IPS-NIHi11 (cell line): ENCODE results near the gene AP3D1.
"Not testable (repeated sequence)": the region's sequence is repeated elsewhere in the genome, so short reads cannot be mapped to it uniquely, and the experiment has no call there.

Source experiments
- DNase-seq: peaks from one replicate; pipeline ENCODE4 v3.0.0; 2012; ENCODE audit warnings: mixed read lengths, low spot score

The AP3D1 gene

DNA sequence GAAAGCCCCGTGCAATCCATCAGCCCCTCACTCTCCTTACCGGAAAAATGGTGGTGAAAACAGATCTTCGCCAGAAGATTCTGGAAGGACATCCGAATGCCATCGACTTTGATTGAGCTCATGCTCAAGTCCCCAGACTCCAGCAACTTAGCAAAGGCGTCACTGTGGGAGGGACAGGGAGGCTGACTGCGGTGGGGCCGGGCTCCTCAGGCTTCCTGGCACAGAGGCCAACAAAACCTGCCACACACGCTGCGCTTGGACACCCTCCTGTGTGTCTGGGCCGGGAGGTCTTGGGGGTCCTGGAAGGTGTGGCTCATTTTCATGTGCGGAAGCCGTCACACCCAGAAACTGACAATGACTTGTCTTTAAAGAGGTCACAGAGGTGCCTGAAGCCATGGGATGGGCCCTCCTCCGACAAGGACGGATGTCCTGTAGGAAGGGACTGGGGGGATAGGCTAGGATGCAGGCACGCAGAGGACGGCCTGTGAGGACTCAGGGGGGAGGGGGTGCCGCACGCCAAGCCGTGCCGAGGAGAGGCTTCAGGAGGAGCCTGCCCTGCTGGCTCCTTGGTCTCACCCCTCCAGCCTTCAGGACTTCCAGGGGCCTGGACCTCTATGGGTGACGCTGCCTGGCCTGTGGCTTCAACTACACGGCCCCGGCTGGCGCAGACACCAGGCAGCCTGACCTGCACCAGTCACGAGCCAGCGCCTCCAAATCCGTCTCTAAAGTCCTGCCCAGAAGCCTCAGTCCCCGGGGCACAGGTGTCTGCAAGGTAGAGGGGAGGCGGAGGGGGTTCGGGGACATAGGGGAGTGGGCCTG is 42.1 kb downstream of the AP3D1 start:
- DNase-seq = no peak

DNA sequence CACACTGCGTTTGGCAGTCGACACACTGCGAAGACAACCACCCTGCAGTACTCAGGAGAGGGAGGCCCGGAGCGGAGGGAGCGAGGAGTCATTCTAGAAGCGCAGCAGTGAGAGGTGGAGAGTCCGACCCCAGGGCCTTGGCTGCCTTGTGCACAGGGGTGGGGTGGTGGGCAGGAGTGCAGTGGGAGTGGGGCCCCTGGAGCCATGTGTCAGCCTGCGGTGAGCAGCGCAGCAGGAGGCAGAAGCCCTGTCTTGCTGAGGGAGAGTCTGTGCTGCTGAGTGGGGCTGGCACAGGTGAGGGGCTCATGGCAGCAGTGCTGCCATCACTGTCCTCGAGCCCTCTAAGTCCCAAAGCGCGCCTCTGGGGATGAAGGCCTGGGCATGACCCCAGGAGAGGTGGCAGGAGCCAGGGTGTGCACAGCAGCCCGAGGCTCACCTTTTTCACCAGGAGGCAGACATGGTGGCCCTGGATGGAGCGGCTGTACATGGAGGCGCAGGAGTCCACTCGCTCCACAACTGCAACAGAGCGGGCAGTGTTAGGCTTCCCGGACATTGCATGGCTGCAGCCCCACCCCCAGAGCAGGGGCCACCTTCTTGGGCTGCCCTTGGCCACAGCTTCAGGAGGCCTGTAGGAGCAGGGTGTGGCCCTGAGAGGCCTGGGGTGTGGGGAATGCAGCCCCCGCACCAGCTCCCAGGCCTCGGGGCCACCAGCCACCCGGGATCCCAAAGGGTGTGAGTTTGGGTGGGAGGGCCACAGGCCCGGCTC is 42.9 kb downstream of the AP3D1 start:
- DNase-seq = no peak

DNA sequence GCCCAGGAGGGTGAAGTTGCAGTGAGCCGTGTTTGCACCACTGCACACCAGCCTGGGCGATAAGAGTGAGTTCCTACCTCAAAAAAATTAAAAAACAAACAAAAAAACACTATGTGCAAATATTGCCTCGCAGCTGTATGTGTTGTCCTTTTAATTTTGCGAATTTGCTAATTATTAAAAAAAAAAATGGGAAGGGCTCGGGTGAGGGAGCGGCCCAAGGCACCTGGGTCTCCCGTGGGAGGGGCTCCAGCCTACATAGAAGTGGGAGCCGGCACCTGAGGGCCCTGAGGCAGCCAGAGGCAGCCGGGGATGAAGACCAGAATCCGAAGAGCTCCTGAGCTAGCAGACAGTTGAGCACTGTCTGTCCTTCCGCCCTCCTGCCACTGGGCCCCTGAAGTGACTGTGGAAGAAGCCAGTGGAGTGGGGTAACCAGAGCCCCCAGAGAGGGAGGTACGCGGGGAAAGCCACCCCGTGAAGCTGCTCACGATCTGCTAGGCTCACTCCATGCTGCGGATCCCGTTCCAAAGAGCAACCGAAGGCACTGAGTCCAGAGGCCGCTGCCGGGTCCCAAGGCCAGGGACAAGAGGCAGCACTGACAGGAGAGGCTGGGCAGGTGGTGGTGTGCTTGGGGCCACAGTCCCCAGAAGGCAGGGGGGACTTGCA is 48.2 kb downstream of the AP3D1 start:
- DNase-seq = no peak

DNA sequence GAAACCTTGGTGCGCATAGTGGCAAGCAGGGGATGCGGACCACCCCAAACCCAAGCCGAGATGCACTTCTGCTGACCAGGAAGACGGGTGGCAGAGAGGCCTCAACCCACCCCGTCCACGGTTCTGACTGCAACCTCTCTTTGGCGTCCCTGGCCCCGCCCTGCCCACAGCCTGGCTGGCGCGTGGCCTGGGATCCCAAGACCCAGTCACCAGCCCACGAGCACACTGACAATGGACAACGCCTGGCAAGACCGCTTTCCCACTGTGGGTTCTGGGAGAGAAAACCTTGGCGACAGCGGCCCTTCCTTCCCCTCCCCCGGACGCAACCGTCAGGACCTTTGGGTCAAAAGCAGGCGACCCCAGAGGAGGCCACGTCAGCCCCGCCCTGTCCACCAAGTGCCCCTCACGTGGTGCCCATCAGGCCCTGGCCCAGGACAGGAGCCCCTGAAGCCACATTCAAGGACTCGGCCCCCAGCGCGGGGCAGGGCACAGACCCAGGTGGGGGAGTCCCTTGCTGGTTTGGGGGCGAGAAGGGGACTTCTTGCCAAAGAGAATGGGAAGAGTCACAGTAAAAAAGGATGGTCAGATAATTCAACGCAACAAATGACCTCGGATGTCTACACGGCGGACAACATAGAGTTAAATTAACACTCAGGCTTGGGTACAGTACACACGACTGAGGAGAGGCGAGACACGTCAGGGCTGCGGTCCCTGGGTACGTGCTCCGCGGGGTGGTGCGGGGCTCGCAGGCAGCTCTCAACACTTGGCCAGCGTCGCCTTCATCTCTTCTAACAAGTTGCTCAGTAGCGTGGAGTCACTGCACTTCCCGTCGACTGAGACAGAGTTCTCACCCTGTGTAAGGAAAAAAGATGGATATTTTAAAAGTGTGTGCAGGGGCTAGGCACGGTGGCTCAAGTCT is 49.7 kb downstream of the AP3D1 start:
- no peak for DNase-seq

DNA sequence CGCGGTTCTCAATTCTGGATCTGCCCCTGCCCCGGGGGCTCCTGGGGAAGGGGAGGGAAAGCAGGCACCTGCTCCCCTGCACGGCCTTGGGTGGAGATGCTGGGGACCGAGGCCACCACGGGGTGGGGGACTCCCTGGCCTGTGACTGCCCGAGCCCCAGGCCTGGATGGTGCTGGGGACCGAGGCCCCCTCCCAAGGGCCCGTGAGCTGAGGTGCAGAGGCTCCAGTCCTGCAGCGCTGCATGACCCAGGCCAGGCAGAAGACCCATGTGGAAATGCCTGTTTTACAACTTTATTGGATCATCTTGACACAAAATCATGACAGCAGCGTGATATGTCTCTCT is 50.7 kb downstream of the AP3D1 start:
- no peak for DNase-seq

DNA sequence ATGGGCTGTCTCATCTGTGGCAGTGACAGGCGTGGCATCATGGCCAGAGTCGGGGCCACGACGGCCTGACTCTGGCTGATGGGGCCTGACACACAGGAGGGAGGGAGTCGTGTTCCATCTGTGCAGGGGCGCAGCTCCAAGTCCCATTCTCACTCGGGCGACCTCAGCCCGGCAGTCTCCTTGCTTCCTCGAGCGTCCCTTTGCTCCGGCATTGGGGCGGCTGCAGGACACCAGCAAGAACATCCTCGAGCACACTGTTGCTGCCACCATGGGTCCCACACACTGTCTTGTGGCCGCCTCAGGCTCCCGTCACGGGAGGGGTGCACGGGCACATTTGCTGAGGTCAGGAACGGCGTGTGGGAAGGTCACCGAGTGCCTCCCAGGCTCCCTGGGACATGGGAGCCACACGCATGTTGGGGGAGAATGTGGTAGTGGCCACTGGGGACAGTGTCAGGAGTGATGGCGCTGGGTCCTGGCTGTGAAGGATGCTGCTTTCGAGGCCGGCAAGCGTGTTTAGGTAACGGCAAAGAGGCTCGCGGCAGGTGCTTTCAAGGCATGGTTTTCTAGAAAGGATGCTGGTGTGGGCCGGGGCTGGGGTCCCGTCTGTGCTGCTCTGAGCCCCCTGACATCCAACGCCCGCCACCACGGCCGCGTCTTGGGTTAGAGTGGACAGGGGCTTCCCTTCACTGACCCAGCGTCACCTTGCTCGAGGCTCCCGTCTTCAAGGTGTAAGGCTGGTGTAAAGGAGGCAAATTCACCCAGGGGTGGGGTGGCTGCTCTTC is 51.2 kb downstream of the AP3D1 start:
- DNase-seq = no peak

DNA sequence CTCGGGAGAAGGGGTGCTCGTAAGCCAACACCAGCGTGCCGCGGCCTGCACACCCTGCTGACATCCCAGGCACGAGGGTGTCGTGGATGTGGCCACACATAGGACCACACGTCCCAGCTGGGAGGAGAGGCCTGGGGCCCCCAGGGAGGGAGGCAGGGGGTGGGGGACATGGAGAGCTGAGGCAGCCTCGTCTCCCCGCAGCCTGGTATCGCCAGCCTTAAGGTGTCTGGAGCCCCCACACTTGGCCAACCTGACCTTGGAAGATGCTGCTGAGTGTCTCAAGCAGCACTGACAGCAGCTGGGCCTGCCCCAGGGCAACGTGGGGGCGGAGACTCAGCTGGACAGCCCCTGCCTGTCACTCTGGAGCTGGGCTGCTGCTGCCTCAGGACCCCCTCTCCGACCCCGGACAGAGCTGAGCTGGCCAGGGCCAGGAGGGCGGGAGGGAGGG is 52.3 kb downstream of the AP3D1 start:
- DNase-seq = no peak

DNA sequence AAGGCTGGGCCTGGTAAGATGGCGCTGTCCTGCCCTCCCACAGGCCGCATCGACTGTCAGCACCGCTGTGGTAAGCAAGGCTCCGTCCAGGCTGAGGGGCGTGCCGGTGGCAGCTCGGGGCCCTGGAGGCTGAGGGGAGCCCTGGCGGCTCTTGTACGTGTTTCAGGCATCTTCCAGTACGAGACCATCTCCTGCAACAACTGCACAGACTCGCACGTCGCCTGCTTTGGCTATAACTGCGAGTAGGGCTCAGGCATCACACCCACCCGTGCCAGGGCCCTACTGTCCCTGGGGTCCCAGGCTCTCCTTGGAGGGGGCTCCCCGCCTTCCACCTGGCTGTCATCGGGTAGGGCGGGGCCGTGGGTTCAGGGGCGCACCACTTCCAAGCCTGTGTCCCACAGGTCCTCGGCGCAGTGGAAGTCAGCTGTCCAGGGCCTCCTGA is 53.5 kb downstream of the AP3D1 start:
- no peak for DNase-seq

DNA sequence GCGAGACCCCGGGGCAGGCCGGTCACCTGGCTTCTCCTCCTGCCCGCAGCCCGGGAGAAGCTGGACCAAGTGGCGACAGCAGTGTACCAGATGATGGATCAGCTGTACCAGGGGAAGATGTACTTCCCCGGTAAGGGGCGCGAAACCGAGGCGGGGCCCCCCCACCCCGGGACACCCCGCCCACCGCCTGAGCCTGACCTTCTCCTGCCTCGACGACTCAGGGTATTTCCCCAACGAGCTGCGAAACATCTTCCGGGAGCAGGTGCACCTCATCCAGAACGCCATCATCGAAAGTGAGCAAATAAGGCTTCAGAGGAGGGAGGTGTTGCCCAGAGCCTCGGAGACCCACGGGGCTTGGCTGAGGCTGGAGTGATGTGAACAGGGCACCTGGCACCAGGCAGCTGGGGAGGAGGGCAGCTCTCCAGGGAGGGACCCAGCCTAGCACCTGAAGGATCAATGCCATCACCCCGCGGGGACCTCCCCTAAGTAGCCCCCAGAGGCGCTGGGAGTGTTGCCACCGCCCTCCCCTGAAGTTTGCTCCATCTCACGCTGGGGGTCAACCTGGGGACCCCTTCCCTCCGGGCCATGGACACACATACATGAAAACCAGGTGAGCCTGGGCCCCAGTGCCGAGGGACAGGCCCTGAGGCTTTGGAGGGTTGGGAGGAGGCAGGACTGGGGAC is 54.0 kb downstream of the AP3D1 start:
- no peak for DNase-seq

DNA sequence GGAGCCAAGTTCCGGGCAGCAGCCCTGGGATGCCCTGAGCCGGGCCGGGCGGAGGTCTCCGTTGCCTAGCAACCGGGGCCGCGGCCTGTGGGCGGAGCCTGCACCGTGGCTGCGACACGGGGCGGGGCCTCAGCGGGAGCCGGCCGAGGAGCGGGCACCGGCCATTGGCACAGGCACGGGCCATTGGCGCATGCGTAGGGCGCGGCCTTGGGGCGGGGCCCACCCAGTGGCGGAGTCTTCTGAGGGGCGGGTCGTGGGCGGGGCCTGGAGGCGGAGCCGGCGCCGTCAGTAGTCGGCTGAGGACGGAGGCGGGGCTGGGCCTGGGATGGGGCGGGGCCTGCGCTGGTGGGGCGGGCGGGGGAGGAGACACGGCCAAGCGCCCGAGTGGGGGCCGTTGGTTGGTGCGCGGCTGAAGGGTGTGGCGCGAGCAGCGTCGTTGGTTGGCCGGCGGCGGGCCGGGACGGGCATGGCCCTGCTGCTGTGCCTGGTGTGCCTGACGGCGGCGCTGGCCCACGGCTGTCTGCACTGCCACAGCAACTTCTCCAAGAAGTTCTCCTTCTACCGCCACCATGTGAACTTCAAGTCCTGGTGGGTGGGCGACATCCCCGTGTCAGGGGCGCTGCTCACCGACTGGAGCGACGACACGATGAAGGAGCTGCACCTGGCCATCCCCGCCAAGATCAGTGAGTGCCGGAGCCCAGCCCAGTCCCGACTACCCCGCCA is 54.7 kb downstream of the AP3D1 start, which contains the start of gene IZUMO4:
Gene IZUMO4 (plus strand): TSS at position 436 of the 723 bp plus-strand sequence. CDS start 31 bp downstream, at position 467.
- peak; percentile 99 for DNase-seq

DNA sequence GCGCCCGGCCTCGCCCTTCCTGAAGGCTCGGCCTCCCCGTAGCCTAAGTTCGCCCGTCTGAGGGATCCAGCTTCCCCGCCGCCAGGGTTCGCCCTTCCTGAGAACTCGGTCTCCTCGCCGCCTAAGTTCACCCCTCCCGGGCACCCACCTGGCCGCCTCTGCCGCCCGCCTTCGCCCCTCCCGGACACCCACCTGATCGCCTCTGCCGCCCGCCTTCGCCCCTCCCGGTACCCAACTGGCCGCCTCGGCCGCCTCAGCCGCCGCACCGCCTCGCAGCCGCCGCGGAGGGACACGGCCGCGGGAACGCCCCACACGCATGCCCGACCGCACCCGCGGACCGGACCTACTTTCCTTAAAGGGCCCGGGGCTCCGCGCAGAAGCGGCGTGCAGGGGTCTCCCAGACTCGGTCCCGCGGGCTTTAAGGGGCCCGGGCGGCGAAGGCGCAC is 55.3 kb downstream of the AP3D1 start, which contains the start of gene MOB3A:
Gene MOB3A (minus strand): TSS at position 293 of the 446 bp plus-strand sequence. CDS start 17,766 bp downstream, outside the sequence.
- DNase-seq = peak; percentile 91

DNA sequence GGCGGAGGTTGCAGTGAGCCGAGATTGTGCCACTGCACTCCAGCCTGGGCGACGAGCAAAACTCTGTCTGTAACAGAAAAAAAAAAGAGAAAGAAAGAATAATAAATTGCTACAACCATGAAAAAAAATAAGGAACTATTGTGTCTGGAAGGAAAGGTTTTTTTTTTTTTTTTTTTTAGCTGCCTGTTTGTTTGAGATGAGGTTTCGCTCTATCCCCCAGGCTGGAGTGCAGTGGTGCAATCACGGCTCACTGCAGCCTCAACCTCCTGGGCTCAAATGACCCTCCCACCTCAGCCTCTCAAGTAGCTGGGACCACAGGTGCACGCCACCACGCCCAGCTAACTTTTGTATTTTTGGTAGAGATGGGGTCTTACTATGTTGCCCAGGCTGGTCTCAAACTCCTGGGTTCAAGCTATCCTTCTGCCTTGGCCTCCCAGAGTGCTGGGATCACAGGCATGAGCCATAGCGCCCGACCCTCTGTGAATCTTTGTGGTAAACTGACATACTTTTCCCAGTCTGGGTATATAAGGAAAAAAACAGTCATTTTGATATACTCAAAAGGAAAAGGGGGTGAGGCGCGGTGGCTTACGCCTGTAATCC is 59.3 kb downstream of the AP3D1 start:
- not testable (repeated sequence) for DNase-seq

DNA sequence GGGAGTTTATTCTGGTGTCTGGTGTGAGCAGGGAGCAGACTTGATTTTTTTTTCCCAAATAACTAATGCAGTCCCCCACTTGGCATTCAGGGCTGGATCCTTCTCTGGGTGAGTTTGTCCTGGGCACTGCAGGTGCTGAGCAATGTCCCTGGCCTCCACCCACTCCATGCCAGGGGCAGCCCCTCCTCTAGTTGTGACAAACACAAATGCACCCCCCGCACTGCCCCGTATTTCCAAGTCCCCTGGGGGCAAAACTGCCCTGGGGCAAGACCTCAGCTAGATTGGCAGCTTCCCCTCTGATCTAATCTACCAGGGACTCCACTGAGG is 61.7 kb downstream of the AP3D1 start:
- no peak for DNase-seq

DNA sequence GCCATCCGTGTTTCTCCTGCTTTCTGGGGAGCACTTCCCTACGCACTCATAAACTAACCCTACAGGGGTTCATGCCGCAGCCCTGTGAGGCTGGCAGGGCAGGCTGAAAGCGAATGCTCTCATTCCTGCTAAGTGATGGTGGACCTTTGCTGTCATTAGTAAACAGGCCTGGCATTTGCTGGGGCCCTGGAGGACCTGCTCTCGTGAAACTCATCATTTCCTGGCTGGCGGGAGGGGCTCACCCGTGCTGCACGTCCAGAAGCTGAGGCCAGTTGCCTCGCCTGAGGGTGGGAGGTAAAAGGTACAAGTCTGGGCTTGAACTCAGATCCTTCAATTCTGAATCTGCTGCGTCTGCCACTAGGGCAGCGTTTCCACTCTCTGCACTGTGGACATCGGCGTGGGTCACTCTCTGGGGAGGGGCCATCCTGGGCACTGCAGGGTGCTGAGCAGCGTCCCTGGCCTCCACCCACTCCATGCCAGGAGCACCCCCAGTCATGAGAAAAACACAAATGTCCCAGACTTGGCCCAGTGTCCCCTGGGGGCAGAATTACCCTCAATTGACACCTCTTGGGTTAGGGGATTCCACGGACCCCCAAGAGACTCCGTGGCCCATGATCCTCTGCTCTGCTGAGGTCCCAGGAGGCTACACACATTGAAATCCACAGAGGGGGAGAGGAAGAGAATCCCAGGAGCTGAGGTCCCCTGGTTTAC is 62.2 kb downstream of the AP3D1 start:
- DNase-seq = no peak

DNA sequence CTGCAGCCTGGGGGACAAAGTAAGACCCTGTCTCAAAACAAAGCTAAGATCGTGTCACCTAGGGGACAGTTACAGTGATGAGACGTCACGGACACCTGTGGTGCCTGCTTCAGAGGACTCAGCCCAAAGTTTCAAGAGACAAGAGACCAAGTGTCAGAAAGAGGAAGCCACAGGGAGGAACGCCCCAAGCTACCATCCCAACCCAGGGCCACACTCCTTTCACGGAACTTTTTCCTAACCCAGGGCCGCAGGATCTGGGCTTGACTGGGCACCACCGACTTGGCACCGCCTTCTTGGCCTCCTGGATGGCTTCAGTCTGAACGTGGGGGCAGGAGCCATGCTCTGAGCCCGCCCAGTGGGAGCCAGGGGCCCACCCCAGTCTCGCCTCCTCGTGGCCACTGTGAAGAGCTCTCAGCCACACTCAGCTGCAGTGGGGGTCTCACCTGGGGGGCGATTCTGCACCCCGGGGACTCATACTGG is 63.7 kb downstream of the AP3D1 start:
- no peak for DNase-seq

DNA sequence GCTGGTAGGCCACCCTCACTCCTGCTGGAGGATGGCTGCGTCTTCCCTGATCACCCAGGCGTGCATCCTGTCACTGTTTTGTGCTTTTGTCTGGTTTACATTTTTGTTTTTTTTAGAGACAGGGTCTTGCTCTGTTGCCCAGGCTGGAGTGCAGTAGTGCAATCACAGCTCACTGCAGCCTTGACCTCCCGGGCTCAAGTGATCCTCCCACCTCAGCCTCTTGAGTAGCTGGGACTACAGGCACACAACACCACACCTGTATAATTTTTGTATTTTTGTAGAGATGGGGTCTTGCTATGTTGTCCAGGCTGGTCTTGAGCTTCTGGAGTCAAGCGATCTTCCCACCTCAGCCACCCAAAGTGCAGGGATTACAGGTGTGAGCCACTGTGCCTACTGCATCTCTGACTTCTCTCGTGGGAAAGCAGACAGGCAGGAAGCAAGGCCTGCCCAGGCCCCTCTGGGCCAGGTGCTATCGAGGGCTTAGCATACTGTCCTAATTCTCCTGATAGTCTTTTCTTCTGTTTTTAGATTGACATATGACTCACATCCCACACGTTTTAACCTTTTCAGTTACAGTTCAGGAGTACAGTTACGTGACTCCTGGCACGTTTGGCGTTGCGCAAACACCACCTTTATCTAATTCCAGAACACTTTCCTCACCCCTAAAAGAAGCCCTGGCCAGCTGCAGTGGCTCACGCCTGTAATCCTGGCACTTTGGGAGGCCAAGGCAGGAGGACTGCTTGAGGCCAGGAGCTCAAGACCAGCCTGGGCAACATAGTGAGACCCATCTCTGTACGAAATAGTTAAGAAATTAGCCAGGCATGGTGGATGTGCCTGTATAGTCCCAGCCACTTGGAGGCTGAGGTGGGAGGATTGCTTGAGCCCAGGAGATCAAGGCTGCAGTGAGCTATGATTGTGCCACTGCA is 64.4 kb downstream of the AP3D1 start:
- not testable (repeated sequence) for DNase-seq
